Cardiac muscle cell (in vitro differentiated cells and primary cell): ENCODE results near the gene GBF1. TPM values are rescaled to one million over a fixed set of nuclear protein-coding genes. Genes with fewer than 3 reads are reported as not detected.
A peak's percentile ranks its signal among the peaks of the same experiment; 100 is the strongest.

ENCODE experiments used
- DNase-seq, 2 donors: peaks; one replicate each; pipeline versions ENCODE4 v3.0.0 to v3.0.0-alpha.2; 2010 to 2017; ENCODE audit warnings: low read depth in 1 of 2, low spot score in 1 of 2
- H3K27ac ChIP-seq: fragments of 200-600 bp; sonication (generic); 2 replicates; pipeline ENCODE4 v1.5.1; 2016
- H3K27me3 ChIP-seq: fragments of 200-600 bp; sonication (generic); 2 replicates; pipeline ENCODE4 v1.6.0; 2016; ENCODE audit warnings: control low read depth
- H3K36me3 ChIP-seq: fragments of 200-600 bp; sonication (generic); 2 replicates; pipeline ENCODE4 v1.5.1; 2016; ENCODE audit warnings: control low read depth
- H3K4me1 ChIP-seq: fragments of 200-600 bp; sonication (generic); 2 replicates; pipeline ENCODE4 v1.8.1; 2017; ENCODE audit warnings: low read depth, mild to moderate bottlenecking, mixed run types
- H3K4me3 ChIP-seq: fragments of 200-600 bp; sonication (generic); 2 replicates; pipeline ENCODE4 v1.5.1; 2016; ENCODE audit warnings: mild to moderate bottlenecking
- H3K9me3 ChIP-seq: fragments of 200-600 bp; sonication (generic); 2 replicates; pipeline ENCODE4 v1.5.1; 2017; ENCODE audit warnings: low read depth, mild to moderate bottlenecking, control low read depth
- CTCF ChIP-seq: IDR thresholded peaks from 2 replicates; pipeline ENCODE4 v1.5.1; 2012; ENCODE audit warnings: low read depth, mild to moderate bottlenecking, low read length
- polyA plus RNA-seq: library from polyadenylated mRNA; unstranded; fragments of >200 nt; fragmentation: Nextera tagmentation; extraction: Ambion mirVana; gene quantifications from 2 replicates; pipeline ENCODE4 v1.2.1, GENCODE V29; 2016
- total RNA-seq: library from RNA; depleted of rRNA; stranded (reverse); fragments of >200 nt; gene quantifications from 2 replicates; pipeline ENCODE4 v1.2.3, GENCODE V29; 2016

GBF1 gene, protein sequence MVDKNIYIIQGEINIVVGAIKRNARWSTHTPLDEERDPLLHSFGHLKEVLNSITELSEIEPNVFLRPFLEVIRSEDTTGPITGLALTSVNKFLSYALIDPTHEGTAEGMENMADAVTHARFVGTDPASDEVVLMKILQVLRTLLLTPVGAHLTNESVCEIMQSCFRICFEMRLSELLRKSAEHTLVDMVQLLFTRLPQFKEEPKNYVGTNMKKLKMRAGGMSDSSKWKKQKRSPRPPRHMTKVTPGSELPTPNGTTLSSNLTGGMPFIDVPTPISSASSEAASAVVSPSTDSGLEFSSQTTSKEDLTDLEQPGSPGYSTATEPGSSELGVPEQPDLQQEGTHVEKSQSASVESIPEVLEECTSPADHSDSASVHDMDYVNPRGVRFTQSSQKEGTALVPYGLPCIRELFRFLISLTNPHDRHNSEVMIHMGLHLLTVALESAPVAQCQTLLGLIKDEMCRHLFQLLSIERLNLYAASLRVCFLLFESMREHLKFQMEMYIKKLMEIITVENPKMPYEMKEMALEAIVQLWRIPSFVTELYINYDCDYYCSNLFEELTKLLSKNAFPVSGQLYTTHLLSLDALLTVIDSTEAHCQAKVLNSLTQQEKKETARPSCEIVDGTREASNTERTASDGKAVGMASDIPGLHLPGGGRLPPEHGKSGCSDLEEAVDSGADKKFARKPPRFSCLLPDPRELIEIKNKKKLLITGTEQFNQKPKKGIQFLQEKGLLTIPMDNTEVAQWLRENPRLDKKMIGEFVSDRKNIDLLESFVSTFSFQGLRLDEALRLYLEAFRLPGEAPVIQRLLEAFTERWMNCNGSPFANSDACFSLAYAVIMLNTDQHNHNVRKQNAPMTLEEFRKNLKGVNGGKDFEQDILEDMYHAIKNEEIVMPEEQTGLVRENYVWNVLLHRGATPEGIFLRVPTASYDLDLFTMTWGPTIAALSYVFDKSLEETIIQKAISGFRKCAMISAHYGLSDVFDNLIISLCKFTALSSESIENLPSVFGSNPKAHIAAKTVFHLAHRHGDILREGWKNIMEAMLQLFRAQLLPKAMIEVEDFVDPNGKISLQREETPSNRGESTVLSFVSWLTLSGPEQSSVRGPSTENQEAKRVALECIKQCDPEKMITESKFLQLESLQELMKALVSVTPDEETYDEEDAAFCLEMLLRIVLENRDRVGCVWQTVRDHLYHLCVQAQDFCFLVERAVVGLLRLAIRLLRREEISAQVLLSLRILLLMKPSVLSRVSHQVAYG (N-terminal part only)
- total RNA-seq (51.4 and 75.6 TPM in 2 replicates), polyA plus RNA-seq (42.1 and 62.1 TPM in 2 replicates)

- Histone ChIP-seq H3K9me3 (no peaks in the 10 kb centered on the region), H3K4me3 (peak within 1 kb of the TSS; percentile 58), H3K27me3 (peaks cover 12% of the 10 kb centered on the region), H3K27ac (peak within 1 kb of the TSS; percentile 81), H3K36me3 (no peaks in the 10 kb centered on the region), H3K4me1 (peaks cover 30% of the 10 kb centered on the region)
- no peak for TF ChIP-seq CTCF
- DNase-seq, result peak; percentile 98 to 100
Observed at GRCh38 chr10:102245082-102245931, at the start of gene GBF1. Gene GBF1, plus strand, starts transcription at chr10:102245532. Its CDS starts 13,407 bp downstream, at chr10:102258939.

- Histone ChIP-seq H3K36me3 (no peaks in the 10 kb centered on the region), H3K4me3 (no peak overlapping the region), H3K27ac (no peak overlapping the region), H3K9me3 (no peaks in the 10 kb centered on the region), H3K4me1 (no peaks in the 10 kb centered on the region), H3K27me3 (no peaks in the 10 kb centered on the region)
- DNase-seq, result no peak
- no peak for TF ChIP-seq CTCF
Observed at GRCh38 chr10:102196893-102197292, 48.4 kb upstream of the GBF1 start.

- no peak for DNase-seq
- no peaks in the 10 kb centered on the region for H3K4me1 ChIP-seq
- H3K9me3 ChIP-seq, result no peaks in the 10 kb centered on the region
- TF ChIP-seq CTCF, result no peak
- H3K36me3 ChIP-seq, result no peaks in the 10 kb centered on the region
- no peak overlapping the region for H3K4me3 ChIP-seq
- no peak overlapping the region for H3K27ac ChIP-seq
- no peaks in the 10 kb centered on the region for H3K27me3 ChIP-seq
Observed at GRCh38 chr10:102198027-102198426, 47.3 kb upstream of the GBF1 start.

- Histone ChIP-seq H3K9me3 (no peaks in the 10 kb centered on the region), H3K4me3 (no peak overlapping the region), H3K36me3 (no peaks in the 10 kb centered on the region), H3K27ac (no peak overlapping the region), H3K4me1 (no peaks in the 10 kb centered on the region), H3K27me3 (no peaks in the 10 kb centered on the region)
- TF ChIP-seq CTCF, result no peak
- DNase-seq, result no peak
Observed at GRCh38 chr10:102200751-102201640, 44.3 kb upstream of the GBF1 start.
